Measurements from ENCODE around the gene GOT1. TPM values are rescaled to one million over a fixed set of nuclear protein-coding genes. Genes with fewer than 3 reads are reported as not detected.

Gene GOT1
- total RNA-seq, 1 donor from 2014 or later: 30.1 TPM

- peaks cover 45% of the 10 kb centered on the region for H3K27me3 Mint-ChIP-seq (ENCODE audit: low read depth)
- no peaks in the 10 kb centered on the region for H3K9me3 Mint-ChIP-seq
- H3K36me3 Mint-ChIP-seq (ENCODE audit: low read depth): no peaks in the 10 kb centered on the region
- H3K4me3 Mint-ChIP-seq (ENCODE audit: low read depth): no peak overlapping the region
- intact Hi-C loops (cut with micrococcal nuclease): no loop called here
- H3K4me1 Mint-ChIP-seq (ENCODE audit: low read depth): no peaks in the 10 kb centered on the region
- no peak for DNase-seq (ENCODE audit: low spot score)
- H3K27ac Mint-ChIP-seq: no peak overlapping the region
Measured at GRCh38 chr10:99450624-99451498, 20.4 kb upstream of the GOT1 start.

- Mint-ChIP-seq H3K4me1 (ENCODE audit: low read depth) (no peaks in the 10 kb centered on the region), H3K4me3 (ENCODE audit: low read depth) (no peak overlapping the region), H3K36me3 (ENCODE audit: low read depth) (no peaks in the 10 kb centered on the region), H3K27ac (no peak overlapping the region), H3K27me3 (ENCODE audit: low read depth) (peaks cover 41% of the 10 kb centered on the region), H3K9me3 (no peaks in the 10 kb centered on the region)
- DNase-seq (ENCODE audit: low spot score): no peak
- intact Hi-C loops (cut with micrococcal nuclease): no loop called here
Measured at GRCh38 chr10:99450156-99450555, 19.7 kb upstream of the GOT1 start.

- no peaks in the 10 kb centered on the region for H3K4me1 Mint-ChIP-seq (ENCODE audit: low read depth)
- no peaks in the 10 kb centered on the region for H3K9me3 Mint-ChIP-seq
- DNase-seq (ENCODE audit: low spot score): no peak
- H3K4me3 Mint-ChIP-seq (ENCODE audit: low read depth): no peak overlapping the region
- no peak overlapping the region for H3K27ac Mint-ChIP-seq
- peaks cover 38% of the 10 kb centered on the region for H3K27me3 Mint-ChIP-seq (ENCODE audit: low read depth)
- no peaks in the 10 kb centered on the region for H3K36me3 Mint-ChIP-seq (ENCODE audit: low read depth)
- intact Hi-C loops (cut with micrococcal nuclease): no loop called here
Measured at GRCh38 chr10:99449023-99449422, 18.6 kb upstream of the GOT1 start.

- Mint-ChIP-seq H3K4me3 (ENCODE audit: low read depth) (no peak overlapping the region), H3K4me1 (ENCODE audit: low read depth) (no peaks in the 10 kb centered on the region), H3K27ac (no peak overlapping the region), H3K27me3 (ENCODE audit: low read depth) (peaks cover 13% of the 10 kb centered on the region), H3K9me3 (no peaks in the 10 kb centered on the region), H3K36me3 (ENCODE audit: low read depth) (no peaks in the 10 kb centered on the region)
- no peak for DNase-seq (ENCODE audit: low spot score)
- intact Hi-C loops (cut with micrococcal nuclease): no loop called here
Measured at GRCh38 chr10:99444383-99445045, 14.1 kb upstream of the GOT1 start.

- peaks cover 9% of the 10 kb centered on the region for H3K27me3 Mint-ChIP-seq (ENCODE audit: low read depth)
- H3K9me3 Mint-ChIP-seq: no peaks in the 10 kb centered on the region
- H3K36me3 Mint-ChIP-seq (ENCODE audit: low read depth): no peaks in the 10 kb centered on the region
- no peak for DNase-seq (ENCODE audit: low spot score)
- intact Hi-C loops (cut with micrococcal nuclease): no loop called here
- no peak overlapping the region for H3K4me3 Mint-ChIP-seq (ENCODE audit: low read depth)
- H3K27ac Mint-ChIP-seq: no peak overlapping the region
- no peaks in the 10 kb centered on the region for H3K4me1 Mint-ChIP-seq (ENCODE audit: low read depth)
Measured at GRCh38 chr10:99443500-99443899, 13.1 kb upstream of the GOT1 start.

- Mint-ChIP-seq H3K4me1 (ENCODE audit: low read depth) (no peaks in the 10 kb centered on the region), H3K4me3 (ENCODE audit: low read depth) (no peak overlapping the region), H3K27ac (no peak overlapping the region), H3K27me3 (ENCODE audit: low read depth) (peaks cover 6% of the 10 kb centered on the region), H3K9me3 (no peaks in the 10 kb centered on the region), H3K36me3 (ENCODE audit: low read depth) (no peaks in the 10 kb centered on the region)
- intact Hi-C loops (cut with micrococcal nuclease): no loop called here
- no peak for DNase-seq (ENCODE audit: low spot score)
Measured at GRCh38 chr10:99442394-99442793, 12.0 kb upstream of the GOT1 start.

GRCh38 chr10:99438890-99439289, 8.5 kb upstream of the GOT1 start:
- no peak overlapping the region for H3K27ac Mint-ChIP-seq
- H3K36me3 Mint-ChIP-seq (ENCODE audit: low read depth): no peaks in the 10 kb centered on the region
- intact Hi-C loops (cut with micrococcal nuclease): loop anchor here (10.0 kb wide), 2 partner anchors 116 to 994 kb away; partner anchors contain the start of gene HPS1
- H3K27me3 Mint-ChIP-seq (ENCODE audit: low read depth): no peaks in the 10 kb centered on the region
- no peak overlapping the region for H3K4me3 Mint-ChIP-seq (ENCODE audit: low read depth)
- no peaks in the 10 kb centered on the region for H3K9me3 Mint-ChIP-seq
- no peak for DNase-seq (ENCODE audit: low spot score)
- H3K4me1 Mint-ChIP-seq (ENCODE audit: low read depth): peaks cover 3% of the 10 kb centered on the region

- DNase-seq (ENCODE audit: low spot score): no peak
- Mint-ChIP-seq H3K27me3 (ENCODE audit: low read depth) (no peaks in the 10 kb centered on the region), H3K4me3 (ENCODE audit: low read depth) (no peak overlapping the region), H3K27ac (no peak overlapping the region), H3K9me3 (no peaks in the 10 kb centered on the region), H3K36me3 (ENCODE audit: low read depth) (no peaks in the 10 kb centered on the region), H3K4me1 (ENCODE audit: low read depth) (peaks cover 15% of the 10 kb centered on the region)
- intact Hi-C loops (cut with micrococcal nuclease): loop anchor here (1.0 to 10.0 kb wide), 4 partner anchors 119 to 991 kb away; partner anchors contain the start of gene HPS1
Measured at GRCh38 chr10:99435986-99436638, 5.7 kb upstream of the GOT1 start.

- H3K27ac Mint-ChIP-seq: no peak overlapping the region
- H3K4me1 Mint-ChIP-seq (ENCODE audit: low read depth): peaks cover 25% of the 10 kb centered on the region
- no peak for DNase-seq (ENCODE audit: low spot score)
- no peaks in the 10 kb centered on the region for H3K27me3 Mint-ChIP-seq (ENCODE audit: low read depth)
- H3K36me3 Mint-ChIP-seq (ENCODE audit: low read depth): no peaks in the 10 kb centered on the region
- intact Hi-C loops (cut with micrococcal nuclease): loop anchor here (5.0 to 10.0 kb wide), 3 partner anchors 121 to 1629 kb away; partner anchors contain the start of genes HPS1 and KAZALD1
- no peak overlapping the region for H3K4me3 Mint-ChIP-seq (ENCODE audit: low read depth)
- no peaks in the 10 kb centered on the region for H3K9me3 Mint-ChIP-seq
Measured at GRCh38 chr10:99433378-99434020, 3.1 kb upstream of the GOT1 start.

- H3K27ac Mint-ChIP-seq: no peak overlapping the region
- H3K9me3 Mint-ChIP-seq: no peaks in the 10 kb centered on the region
- intact Hi-C loops (cut with micrococcal nuclease): loop anchor here (5.0 to 10.0 kb wide), 3 partner anchors 122 to 1629 kb away; partner anchors contain the start of genes HPS1 and KAZALD1
- H3K4me1 Mint-ChIP-seq (ENCODE audit: low read depth): peaks cover 25% of the 10 kb centered on the region
- no peak overlapping the region for H3K4me3 Mint-ChIP-seq (ENCODE audit: low read depth)
- DNase-seq (ENCODE audit: low spot score): no peak
- no peaks in the 10 kb centered on the region for H3K27me3 Mint-ChIP-seq (ENCODE audit: low read depth)
- H3K36me3 Mint-ChIP-seq (ENCODE audit: low read depth): no peaks in the 10 kb centered on the region
Measured at GRCh38 chr10:99432881-99433280, 2.5 kb upstream of the GOT1 start.

GRCh38 chr10:99432047-99432446, 1.6 kb upstream of the GOT1 start:
- H3K27ac Mint-ChIP-seq: no peak overlapping the region
- intact Hi-C loops (cut with micrococcal nuclease): loop anchor here (5.0 to 10.0 kb wide), 3 partner anchors 123 to 1630 kb away; partner anchors contain the start of genes HPS1 and KAZALD1
- no peaks in the 10 kb centered on the region for H3K9me3 Mint-ChIP-seq
- H3K4me3 Mint-ChIP-seq (ENCODE audit: low read depth): peak overlapping the region; percentile 100
- H3K36me3 Mint-ChIP-seq (ENCODE audit: low read depth): no peaks in the 10 kb centered on the region
- no peaks in the 10 kb centered on the region for H3K27me3 Mint-ChIP-seq (ENCODE audit: low read depth)
- peaks cover 25% of the 10 kb centered on the region for H3K4me1 Mint-ChIP-seq (ENCODE audit: low read depth)
- no peak for DNase-seq (ENCODE audit: low spot score)

GRCh38 chr10:99431190-99431760, 851 bp upstream of the GOT1 start:
- H3K36me3 Mint-ChIP-seq (ENCODE audit: low read depth): no peaks in the 10 kb centered on the region
- no peaks in the 10 kb centered on the region for H3K27me3 Mint-ChIP-seq (ENCODE audit: low read depth)
- peaks cover 25% of the 10 kb centered on the region for H3K4me1 Mint-ChIP-seq (ENCODE audit: low read depth)
- DNase-seq (ENCODE audit: low spot score): no peak
- H3K4me3 Mint-ChIP-seq (ENCODE audit: low read depth): peak overlapping the region; percentile 100
- intact Hi-C loops (cut with micrococcal nuclease): loop anchor here (5.0 to 10.0 kb wide), 3 partner anchors 124 to 1631 kb away; partner anchors contain the start of genes HPS1 and KAZALD1
- H3K9me3 Mint-ChIP-seq: no peaks in the 10 kb centered on the region
- H3K27ac Mint-ChIP-seq: peak overlapping the region; percentile 94
